HL-60/S4 treated with phorbol 12-myristate 13-acetate at 8.2 ng/mL for 4 days and 3 days (cell line): ENCODE measurements around the gene COL5A2.

Source experiments
- in situ Hi-C: fragments of 300-500 bp; cut with MboI; formaldehyde crosslinking; loops from 2 replicates; pipeline ENCODE4 v1.15.0; 2022; ENCODE audit warnings: low sequenced_read_pairs

The COL5A2 gene

GRCh38 chr2:189104934-189105333 lies 74.6 kb downstream of the COL5A2 start:
- in situ Hi-C loops = no loop called here

- in situ Hi-C loops = no loop called here
Observed at GRCh38 chr2:189102735-189103134, 76.8 kb downstream of the COL5A2 start.

GRCh38 chr2:189097934-189098333 lies 81.6 kb downstream of the COL5A2 start:
- in situ Hi-C loops = no loop called here

- in situ Hi-C loops = no loop called here
Observed at GRCh38 chr2:189096769-189097447, 82.7 kb downstream of the COL5A2 start.

- in situ Hi-C loops = no loop called here
Observed at GRCh38 chr2:189095101-189095500, 84.5 kb downstream of the COL5A2 start.

- in situ Hi-C loops = no loop called here
Observed at GRCh38 chr2:189092936-189093335, 86.6 kb downstream of the COL5A2 start.

- in situ Hi-C loops = no loop called here
Observed at GRCh38 chr2:189091253-189091652, 88.3 kb downstream of the COL5A2 start.

GRCh38 chr2:189088591-189089205 lies 90.9 kb downstream of the COL5A2 start:
- in situ Hi-C loops = no loop called here

- in situ Hi-C loops = no loop called here
Observed at GRCh38 chr2:189086710-189087109, 92.9 kb downstream of the COL5A2 start.

- in situ Hi-C loops = no loop called here
Observed at GRCh38 chr2:189086250-189086649, 93.3 kb downstream of the COL5A2 start.

- in situ Hi-C loops = no loop called here
Observed at GRCh38 chr2:189083606-189084005, 96.0 kb downstream of the COL5A2 start.

GRCh38 chr2:189083106-189083505 lies 96.5 kb downstream of the COL5A2 start:
- in situ Hi-C loops = no loop called here

GRCh38 chr2:189082376-189082975 lies 97.1 kb downstream of the COL5A2 start:
- in situ Hi-C loops = no loop called here

GRCh38 chr2:189076572-189076971 lies 103.0 kb downstream of the COL5A2 start:
- in situ Hi-C loops = no loop called here

- in situ Hi-C loops = no loop called here
Observed at GRCh38 chr2:189076120-189076519, 103.4 kb downstream of the COL5A2 start.

GRCh38 chr2:189074506-189074905 lies 105.1 kb downstream of the COL5A2 start:
- in situ Hi-C loops = no loop called here

- in situ Hi-C loops = no loop called here
Observed at GRCh38 chr2:189072036-189072435, 107.5 kb downstream of the COL5A2 start.

- in situ Hi-C loops = no loop called here
Observed at GRCh38 chr2:189069855-189070619, 109.5 kb downstream of the COL5A2 start.

- in situ Hi-C loops = no loop called here
Observed at GRCh38 chr2:189066037-189066436, 113.5 kb downstream of the COL5A2 start.

- in situ Hi-C loops = no loop called here
Observed at GRCh38 chr2:189060096-189060642, 119.4 kb downstream of the COL5A2 start.

- in situ Hi-C loops = no loop called here
Observed at GRCh38 chr2:189057316-189057715, 122.2 kb downstream of the COL5A2 start.
